Measurements from ENCODE around the gene LCE3B. TPM values are rescaled to one million over a fixed set of nuclear protein-coding genes. Genes with fewer than 3 reads are reported as not detected.
A peak's percentile ranks its signal among the peaks of the same experiment; 100 is the strongest.

LCE3B gene
- total RNA-seq, 1 experiment from 2014 or later = not detected

GRCh38 chr1:152630596-152630995, 17.0 kb downstream of the LCE3B start:
- Histone ChIP-seq H3K9me2 (replicated peaks; ENCODE audit: low read length) (no peaks in the 10 kb centered on the region), H3K79me2 (ENCODE audit: low read length) (no peaks in the 10 kb centered on the region), H4K20me1 (ENCODE audit: low read length) (no peaks in the 10 kb centered on the region), H3K27me3 (ENCODE audit: low read length) (no peaks in the 10 kb centered on the region), H3K27ac (ENCODE audit: low read length) (no peak overlapping the region), H3K4me3 (ENCODE audit: low read length) (no peak overlapping the region), H3F3A (ENCODE audit: low read length, unreplicated experiment) (no peaks in the 10 kb centered on the region), H3K4me2 (ENCODE audit: low read length) (no peak overlapping the region), H3K9ac (ENCODE audit: low read length) (no peak overlapping the region), H3K9me3 (ENCODE audit: low read length) (no peaks in the 10 kb centered on the region), H3K36me3 (ENCODE audit: low read depth, low read length) (no peaks in the 10 kb centered on the region), H3K4me1 (ENCODE audit: insufficient read depth, low read length) (no peaks in the 10 kb centered on the region), H2AFZ (ENCODE audit: low read length) (no peak overlapping the region)
- ChIA-PET POLR2A (ENCODE audit: unreplicated experiment) (no interaction called here), CTCF (no interaction called here)
- TF ChIP-seq EZH2 (IDR thresholded peaks at IDR 0.05; ENCODE audit: low read length, unreplicated experiment) (no peak), EZH2phosphoT487 (IDR thresholded peaks at IDR 0.05; ENCODE audit: borderline replicate concordance, low read length) (no peak), CTCF (conservative IDR thresholded peaks at IDR 0.05; ENCODE audit: low read depth, low read length) (no peak)
- BruUV-seq (replicated peaks) = no TSS peak
- intact Hi-C loops (cut with micrococcal nuclease) = no loop called here
- ATAC-seq (no peak), DNase-seq (peak; percentile 0)

GRCh38 chr1:152640351-152640750, 26.7 kb downstream of the LCE3B start:
- ATAC-seq = no peak
- Histone ChIP-seq H3K79me2 (ENCODE audit: low read length) (no peaks in the 10 kb centered on the region), H3K4me2 (ENCODE audit: low read length) (no peak overlapping the region), H3K9me3 (ENCODE audit: low read length) (no peaks in the 10 kb centered on the region), H3K9me2 (replicated peaks; ENCODE audit: low read length) (no peaks in the 10 kb centered on the region), H3K4me3 (ENCODE audit: low read length) (no peak overlapping the region), H3K4me1 (ENCODE audit: insufficient read depth, low read length) (no peaks in the 10 kb centered on the region), H3K36me3 (ENCODE audit: low read depth, low read length) (no peaks in the 10 kb centered on the region), H2AFZ (ENCODE audit: low read length) (no peak overlapping the region), H3F3A (ENCODE audit: low read length, unreplicated experiment) (no peaks in the 10 kb centered on the region), H3K9ac (ENCODE audit: low read length) (no peak overlapping the region), H3K27me3 (ENCODE audit: low read length) (peaks cover 19% of the 10 kb centered on the region; the same call in 1 of the 2 replicates), H3K27ac (ENCODE audit: low read length) (no peak overlapping the region), H4K20me1 (ENCODE audit: low read length) (no peaks in the 10 kb centered on the region)
- CTCF ChIA-PET = no interaction called here
- TF ChIP-seq EZH2 (IDR thresholded peaks at IDR 0.05; ENCODE audit: low read length, unreplicated experiment) (no peak), EZH2phosphoT487 (IDR thresholded peaks at IDR 0.05; ENCODE audit: borderline replicate concordance, low read length) (no peak), CTCF (conservative IDR thresholded peaks at IDR 0.05; ENCODE audit: low read depth, low read length) (no peak)
- no peak for DNase-seq
- intact Hi-C loops (cut with micrococcal nuclease) = no loop called here
- POLR2A ChIA-PET (ENCODE audit: unreplicated experiment) = no interaction called here
- no TSS peak for BruUV-seq (replicated peaks)

GRCh38 chr1:152643945-152644344, 30.3 kb downstream of the LCE3B start:
- H3K27ac ChIP-seq (ENCODE audit: low read length) = no peak overlapping the region
- H3K4me1 ChIP-seq (ENCODE audit: insufficient read depth, low read length) = no peaks in the 10 kb centered on the region
- H3F3A ChIP-seq (ENCODE audit: low read length, unreplicated experiment) = no peaks in the 10 kb centered on the region
- H3K4me2 ChIP-seq (ENCODE audit: low read length) = no peak overlapping the region
- no peak overlapping the region for H3K9ac ChIP-seq (ENCODE audit: low read length)
- H3K79me2 ChIP-seq (ENCODE audit: low read length) = no peaks in the 10 kb centered on the region
- H3K9me3 ChIP-seq (ENCODE audit: low read length) = no peaks in the 10 kb centered on the region
- no TSS peak for BruUV-seq (replicated peaks)
- no peak for TF ChIP-seq CTCF (conservative IDR thresholded peaks at IDR 0.05; ENCODE audit: low read depth, low read length)
- TF ChIP-seq EZH2phosphoT487 (IDR thresholded peaks at IDR 0.05; ENCODE audit: borderline replicate concordance, low read length) = no peak
- intact Hi-C loops (cut with micrococcal nuclease) = no loop called here
- no peak overlapping the region for H2AFZ ChIP-seq (ENCODE audit: low read length)
- ChIA-PET POLR2A (ENCODE audit: unreplicated experiment) (no interaction called here), CTCF (no interaction called here)
- H3K36me3 ChIP-seq (ENCODE audit: low read depth, low read length) = no peaks in the 10 kb centered on the region
- no peaks in the 10 kb centered on the region for H3K9me2 ChIP-seq (replicated peaks; ENCODE audit: low read length)
- no peaks in the 10 kb centered on the region for H4K20me1 ChIP-seq (ENCODE audit: low read length)
- H3K4me3 ChIP-seq (ENCODE audit: low read length) = no peak overlapping the region
- ATAC-seq = no peak
- DNase-seq = no peak
- H3K27me3 ChIP-seq (ENCODE audit: low read length) = peaks cover 19% of the 10 kb centered on the region; the same call in 1 of the 2 replicates
